ENCODE results near the gene ZNF575.
"Not testable (repeated sequence)": the region's sequence is repeated elsewhere in the genome, so short reads cannot be mapped to it uniquely, and the experiment has no call there.

Gene ZNF575

DNA sequence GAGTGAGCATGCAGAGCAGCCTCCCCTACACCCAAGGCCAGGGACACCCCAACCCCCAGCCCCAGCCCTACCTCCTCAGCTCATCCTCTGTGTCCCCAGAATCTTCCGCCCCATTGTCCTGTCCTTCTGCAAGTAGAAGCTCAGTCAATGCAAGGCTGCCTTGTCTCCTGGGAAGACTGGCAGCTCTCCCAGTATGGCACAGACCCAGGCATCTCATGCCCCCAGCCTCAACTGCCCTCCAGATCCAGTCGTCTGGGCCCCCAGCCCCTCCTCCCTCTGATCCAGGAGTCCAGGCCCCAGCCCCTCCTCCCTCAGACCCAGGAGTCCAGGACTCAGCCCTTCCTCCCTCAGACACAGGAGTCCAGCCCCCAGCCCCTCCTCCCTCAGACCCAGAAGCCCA is 13.0 kb downstream of the ZNF575 start:
- DNase-seq = no peak

DNA sequence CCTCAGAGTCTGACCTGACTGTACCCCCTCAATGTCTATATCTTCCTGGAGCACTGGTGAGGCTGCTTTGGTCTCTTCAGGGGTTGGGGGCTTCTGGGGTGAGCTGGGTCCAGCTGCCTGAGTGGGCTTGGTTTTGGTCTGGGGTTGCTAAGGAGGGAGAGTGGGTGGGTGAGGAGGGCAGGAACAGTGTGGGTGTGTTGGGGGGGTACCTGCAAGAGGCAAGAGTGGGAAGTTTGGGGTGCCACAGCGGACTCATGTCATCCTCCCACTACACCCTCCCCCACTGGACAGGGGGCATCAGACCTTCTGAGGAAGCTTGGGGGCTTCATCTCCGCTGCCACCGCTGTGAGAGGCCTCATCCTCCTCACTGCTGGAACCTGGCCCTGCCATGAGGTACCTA is 13.6 kb downstream of the ZNF575 start:
- DNase-seq = no peak

GRCh38 chr19:43547926-43548325 is 14.9 kb downstream of the ZNF575 start:
- DNase-seq = not testable (repeated sequence)

DNA sequence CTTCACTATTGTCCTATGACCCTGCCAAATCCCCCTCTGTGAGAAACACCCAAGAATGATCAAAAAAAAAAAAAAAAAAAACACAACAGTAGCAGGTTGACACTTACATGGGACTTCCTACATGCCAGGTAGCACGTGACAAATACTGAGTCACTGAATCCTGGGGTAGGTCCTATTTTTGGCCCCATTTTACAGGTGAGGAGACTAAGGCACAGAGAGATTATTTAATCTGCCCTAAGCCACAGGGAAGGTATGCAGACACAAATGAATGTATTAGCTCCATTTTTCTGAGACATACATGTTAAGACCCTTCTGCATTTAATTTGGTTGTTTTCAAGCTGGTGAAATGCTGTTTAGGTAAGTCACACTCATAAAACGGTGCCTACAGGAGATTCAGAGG is 15.7 kb downstream of the ZNF575 start:
- no peak for DNase-seq

GRCh38 chr19:43551399-43552197 is 18.6 kb downstream of the ZNF575 start:
- no peak for DNase-seq

DNA sequence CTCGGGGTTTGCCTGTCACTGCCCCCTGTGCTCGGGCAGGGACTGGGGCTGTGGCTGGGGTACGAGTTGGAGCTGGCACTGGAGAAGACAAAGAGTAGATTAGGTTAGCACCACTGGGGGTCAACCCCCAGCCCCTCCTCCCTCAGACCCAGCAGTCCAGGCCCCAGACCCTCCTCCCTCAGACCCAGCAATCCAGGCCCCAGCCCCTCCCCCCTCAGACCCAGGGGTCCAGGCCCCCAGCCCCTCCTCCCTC is 19.1 kb downstream of the ZNF575 start:
- DNase-seq = no peak

GRCh38 chr19:43552616-43553015 is 19.6 kb downstream of the ZNF575 start:
- DNase-seq = no peak

DNA sequence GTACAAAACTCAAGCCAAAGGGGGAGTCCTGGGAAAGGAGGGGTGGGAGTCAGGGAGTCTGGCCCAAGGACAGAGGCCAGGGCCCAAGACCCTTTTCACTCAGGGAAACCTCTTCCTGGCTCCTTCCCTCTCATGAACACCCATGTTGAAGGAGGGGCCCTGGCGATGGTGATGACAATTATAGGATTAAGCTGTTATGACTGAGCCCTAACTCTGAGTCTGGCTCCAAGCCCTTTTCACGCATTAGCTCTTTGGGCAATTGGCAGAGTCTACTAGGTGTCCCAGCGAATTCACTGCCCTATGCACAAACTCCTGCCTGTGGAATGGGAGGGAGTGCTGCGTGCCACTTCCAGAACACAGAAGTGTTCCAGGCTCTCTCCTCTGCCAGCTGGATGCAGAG is 20.7 kb downstream of the ZNF575 start:
- DNase-seq = no peak

DNA sequence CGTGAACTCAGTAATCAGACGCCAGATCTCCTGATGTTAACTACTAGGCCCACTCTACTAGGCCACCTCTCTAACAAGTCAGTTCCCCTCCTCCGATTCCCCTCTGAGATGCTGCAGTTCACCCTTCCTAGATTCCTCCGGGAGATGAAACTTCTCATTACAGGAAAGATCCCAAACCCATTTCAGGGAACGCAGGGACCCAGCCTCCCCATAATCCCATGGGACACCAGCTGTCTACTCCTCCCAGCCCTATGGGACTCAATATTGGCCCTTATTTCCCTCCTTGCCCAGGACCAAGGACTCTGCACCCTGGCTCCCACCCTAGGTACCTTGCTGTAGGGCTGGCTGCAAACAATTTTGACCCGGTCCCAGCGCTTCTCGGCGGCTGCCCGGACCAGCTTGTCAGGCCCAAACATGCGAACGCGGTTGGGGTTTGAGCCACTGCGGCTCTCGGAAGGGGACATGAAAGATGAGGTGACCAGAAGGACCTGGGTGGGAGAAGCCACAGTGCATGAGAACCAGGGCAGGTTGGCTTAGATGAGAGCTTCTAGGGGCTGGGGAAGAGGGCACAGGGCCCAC is 21.4 kb downstream of the ZNF575 start:
- DNase-seq = no peak

GRCh38 chr19:43555185-43555770 is 22.3 kb downstream of the ZNF575 start:
- DNase-seq = peak; percentile 91

DNA sequence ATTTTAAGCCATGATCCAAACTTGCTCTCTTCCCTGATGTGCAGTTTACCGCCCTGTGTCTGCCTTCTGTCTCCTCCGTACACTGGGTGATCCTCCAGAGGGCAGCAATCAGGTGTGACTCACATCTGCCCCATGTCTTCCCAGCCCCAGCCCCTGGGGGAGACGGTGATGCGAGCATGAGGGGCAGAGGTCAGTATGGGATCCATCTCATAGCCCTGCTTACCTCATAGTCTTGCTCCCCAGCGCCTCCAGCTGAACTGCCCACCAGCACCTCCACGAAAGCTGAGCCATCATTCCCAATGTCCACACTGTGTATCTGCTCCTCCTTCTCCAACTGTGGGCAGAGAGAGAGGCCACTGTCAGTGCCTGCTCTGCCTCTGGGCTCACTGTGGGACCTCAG is 27.7 kb downstream of the ZNF575 start:
- peak; percentile 55 for DNase-seq

DNA sequence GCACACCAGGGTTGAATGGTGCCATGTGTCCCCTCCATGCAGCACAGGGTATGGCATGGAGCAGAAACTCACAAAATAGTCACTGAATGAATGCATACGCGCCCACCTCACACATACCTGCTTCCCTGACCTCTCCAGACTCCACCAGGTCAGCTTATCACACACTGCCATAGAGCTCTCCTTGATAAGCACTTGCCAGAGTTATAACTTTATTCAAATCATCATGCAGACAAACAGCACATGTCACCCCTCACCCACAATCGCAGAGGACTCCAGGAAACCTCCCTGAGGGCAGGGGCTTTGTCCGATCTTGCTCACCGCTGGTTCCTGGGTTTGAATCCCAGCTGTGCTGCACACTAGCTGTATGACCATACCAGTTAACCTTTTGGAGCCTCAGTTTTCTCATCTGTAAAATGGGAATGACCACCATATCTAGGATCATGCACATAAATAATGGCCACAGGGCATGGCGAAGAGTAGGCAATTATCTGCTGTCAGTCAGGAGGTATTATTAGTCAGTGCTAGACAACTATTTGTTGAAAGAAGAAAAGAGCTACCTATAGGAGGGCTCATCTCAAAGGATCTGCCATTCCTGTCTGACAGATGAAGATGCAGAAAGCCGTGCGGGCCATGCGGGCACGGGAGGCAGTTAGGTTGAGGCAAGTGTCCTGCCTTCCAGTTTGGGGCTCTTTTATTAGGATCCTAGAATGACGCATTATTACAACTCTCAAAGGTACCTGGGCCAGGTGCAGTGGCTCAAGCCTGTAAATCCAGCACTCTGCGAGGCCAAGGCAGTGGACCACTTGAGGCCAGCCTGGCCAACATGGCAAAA is 28.4 kb downstream of the ZNF575 start:
- no peak for DNase-seq

DNA sequence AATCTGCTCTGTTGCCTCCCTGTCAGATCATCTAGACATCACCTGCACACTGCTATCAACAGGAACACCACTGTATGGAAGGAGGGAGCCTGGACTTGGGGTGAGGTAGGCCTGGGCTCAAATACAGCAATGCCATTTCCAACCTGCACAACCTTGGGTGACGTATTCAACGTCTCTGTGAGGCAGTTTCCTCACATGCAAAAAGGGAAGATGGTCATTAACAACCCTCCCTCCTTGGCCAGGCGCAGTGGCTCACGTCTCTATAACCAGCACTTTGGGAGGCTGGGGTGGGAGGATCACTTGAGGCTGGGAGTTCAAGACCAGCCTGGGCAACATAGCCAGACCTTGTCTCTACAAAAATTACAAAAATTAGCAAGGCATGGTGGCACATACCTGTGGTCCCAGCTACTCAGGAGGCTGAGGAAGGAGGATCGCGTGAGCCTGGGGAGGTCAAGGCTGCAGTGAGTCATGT is 29.3 kb downstream of the ZNF575 start:
- no peak for DNase-seq

DNA sequence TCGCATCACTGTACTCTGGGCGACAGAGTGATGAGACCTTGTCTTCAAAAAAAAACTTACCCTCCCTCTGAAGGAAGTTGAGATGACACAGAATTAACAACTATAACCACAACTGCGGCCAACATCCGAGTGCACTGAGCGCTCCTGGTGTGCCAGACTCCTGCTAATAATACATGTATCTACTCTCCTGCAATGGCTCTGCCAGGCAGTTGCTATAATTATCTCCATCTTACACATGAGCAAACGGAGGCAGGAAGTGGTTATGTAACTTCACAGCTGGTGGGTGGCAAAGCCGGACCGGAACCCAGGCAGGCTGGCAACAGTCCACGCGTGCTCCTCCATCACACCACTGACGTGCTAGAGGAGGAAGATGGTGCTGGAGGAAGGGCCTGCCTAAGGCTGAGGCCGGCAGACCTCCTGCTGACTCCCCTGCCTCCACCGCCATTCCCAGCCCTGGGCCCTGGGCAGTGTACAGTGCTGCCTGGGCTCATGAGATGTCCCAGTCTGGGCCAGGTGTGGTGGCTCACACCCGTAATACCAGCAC is 29.8 kb downstream of the ZNF575 start:
- DNase-seq = peak; percentile 98

DNA sequence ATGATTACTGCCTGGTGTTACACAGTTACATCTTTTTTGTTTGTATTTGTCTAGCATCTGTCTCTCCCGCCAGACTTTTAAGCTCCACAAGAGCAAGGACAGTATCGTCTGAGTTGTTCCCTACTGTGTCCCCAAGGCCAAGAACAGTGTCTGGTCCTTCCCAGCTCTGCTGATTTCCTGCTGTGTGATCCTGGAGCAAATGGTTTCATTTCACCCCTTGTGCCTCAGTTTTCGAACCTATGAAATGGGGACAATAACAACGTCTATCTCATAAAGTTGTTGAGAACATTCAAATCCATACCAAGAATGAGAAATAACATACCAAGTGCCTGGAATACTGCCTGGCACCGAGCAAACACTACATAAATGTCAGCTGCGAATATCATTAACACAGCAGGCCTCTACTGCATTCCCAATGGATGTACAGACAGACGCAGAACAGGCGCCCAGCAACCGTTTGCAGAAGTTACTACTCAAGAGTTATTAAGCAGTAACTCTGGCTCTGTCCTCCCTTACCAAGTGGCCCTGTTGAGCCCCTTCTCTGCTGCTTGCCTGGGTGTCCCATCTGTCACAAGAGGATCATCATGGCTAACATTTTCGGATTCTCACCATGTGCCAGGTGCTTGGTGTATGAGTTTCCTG is 30.9 kb downstream of the ZNF575 start:
- peak; percentile 38 for DNase-seq

DNA sequence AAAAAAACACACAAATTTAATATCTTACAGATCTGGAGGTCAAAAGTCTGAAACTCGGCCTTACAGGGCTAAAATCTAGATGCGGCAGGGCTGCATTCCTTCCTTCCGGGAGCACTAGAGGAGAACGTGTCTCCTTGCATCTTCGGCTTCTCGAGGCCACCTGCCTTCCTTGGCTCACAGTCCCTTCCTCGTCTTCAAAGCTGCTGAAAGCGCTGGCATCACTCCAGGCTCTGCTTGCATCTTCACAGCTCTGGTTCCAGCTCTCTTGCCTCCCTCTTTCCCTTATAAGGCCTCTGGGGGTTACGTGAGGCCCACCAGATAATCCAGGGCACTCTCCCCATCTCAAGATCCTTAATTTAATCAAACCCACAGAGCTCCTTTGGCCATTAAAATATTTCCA is 31.8 kb downstream of the ZNF575 start:
- peak; percentile 45 for DNase-seq

GRCh38 chr19:43569657-43570056 is 36.7 kb downstream of the ZNF575 start:
- no peak for DNase-seq

GRCh38 chr19:43570174-43570791 is 37.3 kb downstream of the ZNF575 start:
- DNase-seq = peak; percentile 30

DNA sequence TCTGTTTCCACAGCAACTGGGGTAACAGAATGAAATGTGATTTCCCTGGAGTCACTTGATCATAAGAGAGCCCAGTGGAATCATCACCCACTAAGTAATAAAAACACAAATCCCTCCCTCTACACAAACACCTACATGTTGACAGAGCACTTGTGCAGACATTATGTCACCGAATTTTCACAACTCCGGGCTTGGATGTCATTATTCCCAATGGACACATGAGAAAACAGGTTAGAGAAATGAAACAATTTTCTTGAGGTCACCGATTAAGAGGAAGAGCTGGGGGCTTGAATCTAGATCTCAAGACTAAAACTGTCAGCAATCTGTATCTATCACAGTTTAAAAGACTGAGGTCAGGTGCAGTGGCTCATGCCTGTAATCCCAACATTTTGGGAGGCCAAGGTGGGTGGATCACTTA is 39.2 kb downstream of the ZNF575 start:
- no peak for DNase-seq

DNA sequence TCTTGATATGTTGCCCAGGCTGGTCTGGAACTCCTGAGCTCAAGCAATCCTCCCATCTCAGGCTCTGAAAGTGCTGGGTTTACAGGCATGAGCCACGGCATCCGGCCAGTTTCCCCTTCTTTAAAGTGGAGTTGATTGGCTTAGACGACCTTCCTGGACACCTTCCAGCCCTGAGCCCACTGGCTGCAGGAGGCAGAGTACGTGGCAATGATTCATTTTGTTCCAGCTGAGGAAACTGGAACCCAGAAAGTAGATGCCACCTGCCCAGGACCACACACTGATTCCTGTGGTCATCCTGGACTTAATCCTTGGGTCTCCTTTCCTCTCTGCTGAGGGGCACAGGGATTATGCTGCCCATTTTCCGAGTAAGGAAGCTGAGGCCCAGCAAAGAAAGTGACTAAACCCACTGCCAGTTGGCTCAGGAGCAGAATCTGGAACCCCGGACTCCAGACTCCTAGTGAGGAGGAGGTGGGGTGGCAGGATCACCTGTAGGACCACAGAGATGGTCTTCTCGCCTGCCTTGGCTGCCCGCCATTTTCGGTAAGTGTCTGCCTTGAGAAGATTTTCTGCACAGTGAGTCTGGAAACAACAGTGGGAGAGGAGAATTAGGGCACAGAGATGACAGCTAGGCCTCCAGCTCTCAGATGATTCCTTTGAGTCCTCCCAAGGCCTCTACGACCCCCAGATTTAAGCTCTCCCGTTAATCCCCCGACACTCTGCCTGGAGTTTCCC is 41.6 kb downstream of the ZNF575 start:
- no peak for DNase-seq

DNA sequence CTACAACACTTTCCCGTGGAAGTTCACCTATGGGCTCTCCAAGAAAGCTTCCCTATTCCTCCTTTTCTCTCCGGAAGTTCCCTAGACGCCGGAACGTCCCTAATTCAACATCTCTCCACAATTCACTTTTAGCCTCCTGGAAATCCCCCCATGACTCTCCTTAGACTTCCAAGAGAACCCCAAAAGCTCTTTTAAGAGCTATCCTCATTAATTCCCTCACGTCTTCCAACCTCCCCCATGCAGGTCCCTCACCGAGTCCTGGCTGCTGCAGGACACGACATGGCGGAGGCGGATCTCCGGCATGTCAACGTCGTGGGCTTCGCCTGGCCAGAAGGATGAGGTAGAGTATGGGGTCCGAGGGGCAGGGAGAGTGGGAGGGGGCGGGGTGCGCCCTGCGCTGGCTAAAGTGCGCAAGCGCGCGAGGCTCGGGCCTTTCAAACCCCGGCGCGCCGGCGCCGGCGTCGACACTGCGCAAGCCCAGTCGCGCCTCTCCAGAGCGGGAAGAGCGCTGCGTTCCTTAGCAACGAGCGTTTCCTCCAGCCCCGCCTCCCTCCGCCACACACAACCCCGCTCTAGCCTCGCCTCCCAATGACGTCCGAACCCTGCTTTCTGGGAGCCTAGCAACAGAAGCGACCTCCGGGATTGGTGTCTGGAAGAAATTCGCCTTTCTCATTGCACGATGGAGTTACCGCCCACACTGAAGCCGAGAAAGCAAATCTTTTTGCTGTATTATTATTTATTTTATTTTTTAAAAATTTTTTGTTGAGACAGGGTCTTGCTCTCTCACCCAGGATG is 42.4 kb downstream of the ZNF575 start, which contains the start of the genes PINLYP and XRCC1:
TSS of gene PINLYP (plus strand) at position 646 of the 795 bp plus-strand sequence. CDS start 1,391 bp downstream, outside the sequence.
TSS of gene XRCC1 (minus strand) at position 372 of the 795 bp plus-strand sequence. CDS start at position 303, 69 bp downstream.
- DNase-seq = peak; percentile 100
